ENCODE data around the gene SSB.

DNA sequence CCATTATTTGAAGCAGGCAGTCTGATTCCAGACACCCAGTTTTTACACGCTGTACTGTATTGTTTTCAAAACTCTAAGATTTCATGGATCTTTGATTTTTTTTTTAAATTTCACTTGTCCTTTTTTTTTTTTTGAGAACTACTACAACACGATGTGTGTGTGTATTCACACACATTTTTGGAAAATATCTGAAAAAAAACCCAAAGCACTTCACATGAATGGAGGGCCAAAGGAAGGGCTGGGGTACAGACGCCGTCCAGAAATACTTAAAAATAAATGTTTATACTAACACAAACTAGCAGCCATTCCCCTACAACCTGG lies 314 bp upstream of the SSB start:
- TF ChIP-seq, protein P1, sequence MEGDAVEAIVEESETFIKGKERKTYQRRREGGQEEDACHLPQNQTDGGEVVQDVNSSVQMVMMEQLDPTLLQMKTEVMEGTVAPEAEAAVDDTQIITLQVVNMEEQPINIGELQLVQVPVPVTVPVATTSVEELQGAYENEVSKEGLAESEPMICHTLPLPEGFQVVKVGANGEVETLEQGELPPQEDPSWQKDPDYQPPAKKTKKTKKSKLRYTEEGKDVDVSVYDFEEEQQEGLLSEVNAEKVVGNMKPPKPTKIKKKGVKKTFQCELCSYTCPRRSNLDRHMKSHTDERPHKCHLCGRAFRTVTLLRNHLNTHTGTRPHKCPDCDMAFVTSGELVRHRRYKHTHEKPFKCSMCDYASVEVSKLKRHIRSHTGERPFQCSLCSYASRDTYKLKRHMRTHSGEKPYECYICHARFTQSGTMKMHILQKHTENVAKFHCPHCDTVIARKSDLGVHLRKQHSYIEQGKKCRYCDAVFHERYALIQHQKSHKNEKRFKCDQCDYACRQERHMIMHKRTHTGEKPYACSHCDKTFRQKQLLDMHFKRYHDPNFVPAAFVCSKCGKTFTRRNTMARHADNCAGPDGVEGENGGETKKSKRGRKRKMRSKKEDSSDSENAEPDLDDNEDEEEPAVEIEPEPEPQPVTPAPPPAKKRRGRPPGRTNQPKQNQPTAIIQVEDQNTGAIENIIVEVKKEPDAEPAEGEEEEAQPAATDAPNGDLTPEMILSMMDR (IDR thresholded peaks at IDR 0.05; ENCODE audit: borderline replicate concordance, extremely low read depth, low read length, poor library complexity, severe bottlenecking): no peak
- no peak for TF ChIP-seq EZH2 (IDR thresholded peaks at IDR 0.05; ENCODE audit: borderline replicate concordance, low read depth, low read length, severe bottlenecking)
